Measurements from ENCODE around the gene MMP14.
"Not testable (repeated sequence)": the region's sequence is repeated elsewhere in the genome, so short reads cannot be mapped to it uniquely, and the experiment has no call there.

The MMP14 gene

DNA sequence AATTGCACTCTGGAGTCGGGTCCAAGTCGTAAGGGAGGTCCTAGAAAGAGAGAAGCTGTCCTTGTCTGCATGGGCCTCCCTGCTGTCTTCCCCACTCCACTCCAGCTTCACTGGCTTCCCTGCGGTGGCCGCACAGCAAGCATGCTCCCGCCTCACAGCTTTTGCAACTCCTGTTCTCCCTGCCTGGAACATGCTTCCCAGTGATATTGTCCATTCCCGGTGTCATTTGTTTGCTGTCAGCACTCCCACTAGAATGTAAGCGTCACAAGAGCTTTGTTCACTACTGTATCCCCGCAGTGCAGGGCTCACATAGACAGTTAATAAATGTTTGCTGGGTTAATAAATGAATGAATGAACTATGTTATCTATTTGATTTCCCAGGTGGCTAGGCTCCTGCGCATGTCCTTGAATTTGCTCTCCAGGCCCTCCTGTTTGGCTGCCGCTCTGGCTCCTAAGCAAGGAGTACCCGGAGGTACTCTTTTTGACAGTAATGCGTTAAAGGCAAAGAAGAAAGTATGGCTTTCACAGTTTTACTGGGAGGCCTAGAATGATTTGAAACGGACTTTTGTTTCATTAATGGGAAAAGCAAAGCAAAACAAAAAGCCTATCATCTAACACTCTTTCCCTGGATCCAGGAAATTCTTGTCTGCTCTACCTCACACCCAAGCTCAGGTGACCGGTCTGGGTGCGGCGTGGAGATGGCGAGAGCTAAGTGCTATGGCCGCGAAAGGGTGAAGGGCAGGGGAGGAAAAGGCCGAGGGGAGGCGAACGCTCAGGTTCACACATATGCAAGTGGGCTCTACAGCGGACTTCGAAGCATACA is 15.0 kb upstream of the MMP14 start:
- Histone ChIP-seq H2AFZ (ENCODE audit: low read depth, low read length) (no peak overlapping the region), H3K4me1 (ENCODE audit: insufficient read depth, low read length) (peaks cover 2% of the 10 kb centered on the region), H3K4me3 (ENCODE audit: low read length) (no peak overlapping the region), H3K36me3 (ENCODE audit: insufficient read depth, low read length) (no peaks in the 10 kb centered on the region), H3K27me3 (ENCODE audit: insufficient read depth, low read length) (peaks cover 3% of the 10 kb centered on the region), H3K9me3 (ENCODE audit: low read length) (no peaks in the 10 kb centered on the region)

DNA sequence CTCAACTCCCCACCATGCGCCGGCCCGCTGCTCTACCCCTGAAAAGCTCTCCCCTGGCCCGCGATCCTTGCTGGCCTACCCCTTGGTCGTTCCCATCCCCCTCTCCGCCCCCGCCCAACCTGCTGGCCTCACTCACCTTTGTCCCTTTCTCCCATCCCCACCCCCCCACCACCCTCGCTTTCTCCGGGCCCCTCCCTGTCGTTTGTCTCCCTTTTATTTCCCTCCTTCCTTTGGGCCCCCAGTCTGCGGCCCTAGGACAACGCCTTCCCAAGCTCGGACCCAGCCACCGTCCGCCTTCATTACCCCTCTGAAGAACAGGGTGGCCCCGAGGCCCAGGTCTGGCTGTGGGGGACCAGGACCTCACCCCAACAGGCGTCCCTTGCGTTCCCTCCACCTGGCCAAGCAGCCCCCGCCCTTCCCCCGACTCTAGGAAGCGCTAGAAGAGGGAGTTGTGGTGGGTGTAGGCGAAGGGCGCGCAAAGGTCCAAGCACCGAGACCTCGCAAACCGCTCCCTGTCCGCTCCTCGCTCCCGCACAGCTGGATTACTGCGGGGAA is 14.3 kb upstream of the MMP14 start:
- no peaks in the 10 kb centered on the region for H3K36me3 ChIP-seq (ENCODE audit: insufficient read depth, low read length)
- no peaks in the 10 kb centered on the region for H3K9me3 ChIP-seq (ENCODE audit: low read length)
- H3K27me3 ChIP-seq (ENCODE audit: insufficient read depth, low read length) = peaks cover 3% of the 10 kb centered on the region
- H3K4me1 ChIP-seq (ENCODE audit: insufficient read depth, low read length) = peaks cover 2% of the 10 kb centered on the region
- no peak overlapping the region for H2AFZ ChIP-seq (ENCODE audit: low read depth, low read length)
- no peak overlapping the region for H3K4me3 ChIP-seq (ENCODE audit: low read length)

DNA sequence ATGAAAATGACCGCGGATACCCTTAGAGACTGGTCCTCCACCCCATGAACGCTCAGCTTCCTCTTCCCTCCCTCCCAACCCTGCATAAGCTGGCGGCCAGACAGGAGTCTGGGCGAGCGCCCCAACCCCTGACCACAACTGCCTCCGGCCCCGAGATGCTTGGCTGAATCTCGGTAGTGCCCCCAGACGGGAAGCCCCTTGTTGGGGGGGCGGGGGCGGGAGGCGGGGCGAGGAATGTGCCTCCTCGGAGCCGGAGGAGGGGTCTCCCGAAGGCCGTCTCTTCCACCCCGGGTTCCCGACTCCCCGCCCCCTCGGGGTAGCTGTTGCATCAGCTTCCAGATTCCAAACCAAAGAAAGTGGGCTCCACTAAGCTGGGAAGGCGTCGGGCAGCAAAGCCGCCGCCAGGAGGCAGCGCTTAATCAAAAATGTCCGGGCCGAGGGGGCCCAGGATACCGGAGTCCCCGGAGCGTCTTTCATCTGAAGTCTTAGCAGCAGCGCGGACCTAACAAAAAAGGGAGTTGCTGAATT is 13.8 kb upstream of the MMP14 start:
- H3K36me3 ChIP-seq (ENCODE audit: insufficient read depth, low read length) = no peaks in the 10 kb centered on the region
- no peaks in the 10 kb centered on the region for H3K9me3 ChIP-seq (ENCODE audit: low read length)
- peaks cover 2% of the 10 kb centered on the region for H3K4me1 ChIP-seq (ENCODE audit: insufficient read depth, low read length)
- H3K4me3 ChIP-seq (ENCODE audit: low read length) = no peak overlapping the region
- no peak overlapping the region for H2AFZ ChIP-seq (ENCODE audit: low read depth, low read length)
- peaks cover 3% of the 10 kb centered on the region for H3K27me3 ChIP-seq (ENCODE audit: insufficient read depth, low read length)

DNA sequence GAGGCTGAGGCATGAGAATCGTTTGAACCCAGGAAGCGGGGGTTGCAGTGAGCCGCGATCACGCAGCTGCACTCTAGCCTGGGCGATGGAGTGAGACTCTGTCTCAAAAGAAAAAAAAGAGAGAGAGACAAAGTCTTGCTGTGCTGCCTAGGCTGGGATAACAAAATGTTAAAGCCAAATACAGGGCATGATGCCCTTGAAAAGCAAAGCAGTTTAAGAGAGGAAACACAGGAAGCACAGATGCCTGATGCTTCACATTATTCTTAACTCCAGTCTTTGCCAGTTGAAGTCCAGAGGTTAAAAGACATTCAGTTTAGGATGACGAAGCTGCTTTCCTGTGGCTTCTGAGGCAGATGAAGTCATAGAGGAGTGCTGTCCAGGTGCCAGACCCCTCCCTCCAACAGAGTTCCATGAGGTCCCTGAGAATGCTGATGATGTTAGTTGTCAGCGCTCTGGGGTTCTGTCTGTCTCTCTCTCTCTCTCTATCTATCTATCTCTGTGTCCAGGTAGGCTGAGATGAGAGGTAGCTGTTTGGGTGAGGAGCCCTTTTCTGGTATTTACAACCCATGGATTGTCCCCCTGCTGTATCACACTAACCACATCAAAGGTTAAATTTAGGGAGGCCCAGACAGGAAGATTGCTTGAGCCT is 11.6 kb upstream of the MMP14 start:
- Histone ChIP-seq H3K36me3 (ENCODE audit: insufficient read depth, low read length) (no peaks in the 10 kb centered on the region), H3K4me1 (ENCODE audit: insufficient read depth, low read length) (peaks cover 2% of the 10 kb centered on the region), H3K9me3 (ENCODE audit: low read length) (no peaks in the 10 kb centered on the region), H3K27me3 (ENCODE audit: insufficient read depth, low read length) (no peaks in the 10 kb centered on the region), H2AFZ (ENCODE audit: low read depth, low read length) (peak overlapping the region; percentile 15), H3K4me3 (ENCODE audit: low read length) (no peak overlapping the region)

DNA sequence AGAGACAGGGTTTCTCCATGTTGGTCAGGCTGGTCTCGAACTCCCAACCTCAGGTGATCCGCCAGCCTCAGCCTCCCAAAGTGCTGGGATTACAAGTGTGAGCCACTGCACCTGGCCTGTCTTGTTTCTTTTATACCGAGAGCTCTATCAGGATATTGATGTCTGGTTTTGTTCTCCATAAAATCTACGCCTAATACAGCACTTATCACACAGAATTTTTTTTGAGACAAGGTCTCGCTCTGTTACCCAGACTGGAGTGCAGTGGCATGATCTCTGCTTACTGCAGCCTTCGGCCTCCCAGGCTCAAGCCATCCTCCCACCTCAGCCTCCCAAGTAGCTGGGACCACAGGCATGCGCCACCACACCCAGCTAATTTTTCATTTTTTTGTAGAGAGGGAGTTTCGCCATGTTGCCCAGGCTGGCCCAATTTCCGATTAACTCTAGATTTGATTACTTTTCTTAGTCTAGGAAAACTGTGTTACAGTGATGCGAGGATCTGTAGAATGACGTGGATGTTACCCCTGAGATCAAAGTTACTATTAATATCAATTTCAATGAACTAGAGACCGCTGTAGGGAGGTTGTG is 7.2 kb upstream of the MMP14 start:
- not testable (repeated sequence) for H3K4me1 ChIP-seq (ENCODE audit: insufficient read depth, low read length); H3K9me3 ChIP-seq (ENCODE audit: low read length); H3K27me3 ChIP-seq (ENCODE audit: insufficient read depth, low read length)
- Histone ChIP-seq H3K36me3 (ENCODE audit: insufficient read depth, low read length) (peaks cover 14% of the 10 kb centered on the region), H2AFZ (ENCODE audit: low read depth, low read length) (peak overlapping the region; percentile 89), H3K4me3 (ENCODE audit: low read length) (peak overlapping the region; percentile 94)

DNA sequence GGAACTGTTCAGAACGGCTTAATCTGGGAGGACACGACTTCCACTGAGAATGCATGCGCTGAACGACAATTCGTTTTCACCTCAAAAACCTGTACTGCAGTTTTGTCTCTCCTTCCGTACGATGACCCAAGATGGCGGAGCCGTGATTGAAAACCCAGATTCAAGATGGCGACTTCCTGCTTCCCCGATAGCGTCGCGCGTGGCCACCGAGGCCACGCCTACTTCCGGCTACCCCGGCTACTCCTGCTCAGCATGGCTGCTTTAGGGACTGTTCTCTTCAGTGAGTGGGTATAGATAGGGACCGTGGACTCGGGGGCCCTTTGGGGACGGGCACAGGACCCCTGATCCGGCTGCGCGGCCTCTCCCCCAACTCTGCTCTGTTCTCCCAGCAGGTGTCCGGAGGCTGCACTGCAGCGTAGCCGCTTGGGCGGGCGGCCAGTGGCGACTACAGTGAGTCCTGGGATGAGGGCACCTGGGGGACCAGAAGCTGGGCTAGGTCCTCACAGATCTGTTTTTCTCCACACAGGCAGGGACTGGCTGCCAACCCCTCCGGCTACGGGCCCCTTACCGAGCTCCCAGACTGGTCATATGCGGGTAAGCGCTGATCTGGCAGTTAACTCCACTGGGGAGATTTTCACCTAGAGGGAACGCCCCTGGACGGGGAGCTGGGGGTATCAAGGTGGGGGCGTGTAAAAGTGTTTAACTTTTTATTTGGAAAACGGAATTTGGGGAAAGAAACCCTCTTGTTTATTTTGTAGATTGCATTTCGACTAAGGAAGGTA is 6.5 kb upstream of the MMP14 start, which contains the start of gene MRPL52:
Gene MRPL52, plus strand, starts transcription at position 227 of the 782 bp plus-strand sequence. Its CDS starts 26 bp downstream, at position 253.
- peaks cover 7% of the 10 kb centered on the region for H3K4me1 ChIP-seq (ENCODE audit: insufficient read depth, low read length)
- H3K27me3 ChIP-seq (ENCODE audit: insufficient read depth, low read length) = no peaks in the 10 kb centered on the region
- peak within 1 kb of the TSS; percentile 94 for H3K4me3 ChIP-seq (ENCODE audit: low read length)
- H2AFZ ChIP-seq (ENCODE audit: low read depth, low read length) = peak within 1 kb of the TSS; percentile 89
- H3K36me3 ChIP-seq (ENCODE audit: insufficient read depth, low read length) = peaks cover 20% of the 10 kb centered on the region
- no peaks in the 10 kb centered on the region for H3K9me3 ChIP-seq (ENCODE audit: low read length)

DNA sequence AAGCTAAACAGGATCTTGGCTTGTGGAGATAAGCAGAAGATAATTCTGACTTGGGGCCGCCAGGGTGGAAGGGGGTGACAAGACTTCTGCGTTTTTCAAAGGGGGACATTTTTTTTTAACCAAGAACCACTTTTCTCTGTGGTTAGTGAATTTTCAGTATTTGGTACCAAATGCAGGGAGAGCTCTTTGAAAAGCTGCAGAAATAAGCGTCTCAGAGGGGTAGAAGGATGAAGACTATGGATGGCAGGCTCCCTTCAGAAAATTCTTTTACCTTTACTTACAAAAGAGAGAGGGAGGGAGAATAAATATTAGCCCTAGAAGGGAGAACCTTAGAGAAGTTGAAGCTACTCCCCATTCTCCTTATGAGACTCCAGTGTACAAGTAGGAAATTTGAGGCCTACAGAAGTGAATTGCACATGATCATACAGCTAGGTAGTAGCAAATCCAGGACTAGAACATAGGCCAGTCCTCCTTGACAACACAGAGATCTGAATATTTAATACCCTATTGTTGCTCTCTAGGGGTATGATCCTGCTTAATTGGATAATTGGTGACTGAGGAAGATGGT is 5.9 kb upstream of the MMP14 start:
- Histone ChIP-seq H3K27me3 (ENCODE audit: insufficient read depth, low read length) (no peaks in the 10 kb centered on the region), H3K4me3 (ENCODE audit: low read length) (peak overlapping the region; percentile 94), H3K9me3 (ENCODE audit: low read length) (no peaks in the 10 kb centered on the region), H3K36me3 (ENCODE audit: insufficient read depth, low read length) (peaks cover 26% of the 10 kb centered on the region), H2AFZ (ENCODE audit: low read depth, low read length) (peak overlapping the region; percentile 89), H3K4me1 (ENCODE audit: insufficient read depth, low read length) (peaks cover 6% of the 10 kb centered on the region)

DNA sequence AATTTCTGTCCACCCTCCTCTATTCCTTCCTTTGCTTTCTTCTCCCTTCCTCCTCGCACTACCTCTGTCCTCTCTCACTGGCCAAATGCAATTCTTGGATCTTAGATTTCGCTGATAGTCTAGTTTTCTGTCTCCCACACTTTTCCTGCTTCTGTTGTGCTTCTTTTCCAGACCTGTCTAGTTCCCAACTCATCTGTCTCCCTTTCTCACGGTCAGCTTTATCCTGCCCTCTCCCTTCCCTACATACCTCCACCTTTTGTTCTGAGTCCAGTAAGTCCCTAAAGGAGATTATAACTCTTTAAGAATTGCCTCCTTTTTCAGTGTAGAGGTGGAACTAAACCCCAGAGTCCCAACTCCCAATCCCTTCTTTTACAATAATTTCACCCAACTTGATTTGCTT is 880 bp upstream of the MMP14 start:
- no peaks in the 10 kb centered on the region for H3K27me3 ChIP-seq (ENCODE audit: insufficient read depth, low read length)
- no peak overlapping the region for H3K4me3 ChIP-seq (ENCODE audit: low read length)
- peaks cover 4% of the 10 kb centered on the region for H3K4me1 ChIP-seq (ENCODE audit: insufficient read depth, low read length)
- H3K9me3 ChIP-seq (ENCODE audit: low read length) = no peaks in the 10 kb centered on the region
- H3K36me3 ChIP-seq (ENCODE audit: insufficient read depth, low read length) = peaks cover 26% of the 10 kb centered on the region
- no peak overlapping the region for H2AFZ ChIP-seq (ENCODE audit: low read depth, low read length)

DNA sequence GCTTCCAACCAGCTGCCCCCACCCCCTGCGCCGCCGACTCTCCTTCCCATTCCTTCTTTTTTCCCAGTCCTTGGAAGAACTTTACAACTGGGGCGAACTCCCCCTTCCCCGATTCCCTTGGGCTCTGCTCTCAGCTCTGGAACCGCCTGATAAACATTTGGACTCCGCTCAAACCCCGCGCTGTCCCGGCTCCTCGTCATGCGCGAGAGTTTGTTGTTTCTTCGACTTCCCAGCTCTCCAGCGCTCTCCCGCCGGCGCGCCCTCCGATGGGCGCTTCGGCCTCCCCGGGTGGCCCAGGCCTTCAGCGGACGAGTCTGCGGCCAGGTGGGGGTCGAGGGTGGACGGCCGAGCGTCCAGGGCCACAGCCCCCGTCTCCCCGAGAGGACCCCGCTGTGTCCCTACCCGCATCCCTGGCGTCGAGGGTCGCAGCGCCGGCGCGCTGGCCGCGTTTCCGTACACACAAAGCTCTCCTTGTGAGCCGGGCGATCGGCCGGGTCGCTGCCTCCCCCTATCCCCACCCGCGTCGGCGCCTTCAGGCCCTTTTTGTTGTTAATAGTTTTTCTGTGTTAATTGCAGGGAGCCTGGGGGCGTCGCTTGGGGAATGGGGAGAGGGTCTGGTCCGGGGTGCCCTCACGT is 847 bp downstream of the MMP14 start:
- Histone ChIP-seq H3K4me1 (ENCODE audit: insufficient read depth, low read length) (no peaks in the 10 kb centered on the region), H3K9me3 (ENCODE audit: low read length) (no peaks in the 10 kb centered on the region), H3K36me3 (ENCODE audit: insufficient read depth, low read length) (peaks cover 24% of the 10 kb centered on the region), H2AFZ (ENCODE audit: low read depth, low read length) (no peak overlapping the region), H3K4me3 (ENCODE audit: low read length) (no peak overlapping the region), H3K27me3 (ENCODE audit: insufficient read depth, low read length) (no peaks in the 10 kb centered on the region)

DNA sequence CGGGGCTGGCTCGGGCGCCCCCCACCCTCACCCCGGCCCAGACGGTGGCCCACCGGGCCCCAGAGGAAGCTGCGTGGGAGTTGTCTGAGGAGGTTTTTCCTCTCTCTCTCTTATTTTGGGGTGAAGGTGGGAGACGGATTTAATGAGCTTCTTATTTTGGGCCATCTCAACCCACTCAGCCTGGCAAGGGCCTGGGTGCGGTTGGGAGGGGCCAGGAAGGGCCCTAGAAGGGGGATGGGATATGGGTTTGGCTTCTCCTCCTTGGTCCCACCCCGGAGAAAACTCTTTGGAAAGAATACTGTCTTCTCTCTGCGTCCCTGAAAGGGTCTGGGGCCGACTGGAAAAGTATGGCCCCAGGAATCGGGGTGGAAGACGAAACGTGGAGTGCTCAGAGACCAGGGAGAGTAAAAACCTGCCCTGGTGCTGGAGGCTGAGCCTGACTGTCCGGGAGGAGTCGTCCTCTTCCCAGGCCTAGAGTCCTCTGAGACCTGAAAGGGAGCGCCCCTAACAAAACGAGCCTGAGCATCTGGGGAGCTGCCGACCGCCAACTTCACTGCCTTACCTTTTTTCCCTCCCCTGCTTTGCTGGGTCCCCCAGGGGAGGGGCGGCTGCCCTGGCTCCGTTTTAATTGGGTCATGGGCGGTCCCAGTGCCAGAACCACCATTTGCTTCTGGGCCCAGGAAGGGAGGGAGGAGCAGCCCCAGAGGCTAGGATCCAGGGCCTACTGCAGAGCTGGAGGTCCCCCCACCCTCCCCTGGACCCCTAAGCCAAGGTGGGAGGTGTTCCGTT is 1.6 kb downstream of the MMP14 start:
- H3K27me3 ChIP-seq (ENCODE audit: insufficient read depth, low read length) = no peaks in the 10 kb centered on the region
- H3K4me1 ChIP-seq (ENCODE audit: insufficient read depth, low read length) = no peaks in the 10 kb centered on the region
- H2AFZ ChIP-seq (ENCODE audit: low read depth, low read length) = no peak overlapping the region
- H3K36me3 ChIP-seq (ENCODE audit: insufficient read depth, low read length) = peaks cover 24% of the 10 kb centered on the region
- H3K9me3 ChIP-seq (ENCODE audit: low read length) = no peaks in the 10 kb centered on the region
- H3K4me3 ChIP-seq (ENCODE audit: low read length) = no peak overlapping the region

DNA sequence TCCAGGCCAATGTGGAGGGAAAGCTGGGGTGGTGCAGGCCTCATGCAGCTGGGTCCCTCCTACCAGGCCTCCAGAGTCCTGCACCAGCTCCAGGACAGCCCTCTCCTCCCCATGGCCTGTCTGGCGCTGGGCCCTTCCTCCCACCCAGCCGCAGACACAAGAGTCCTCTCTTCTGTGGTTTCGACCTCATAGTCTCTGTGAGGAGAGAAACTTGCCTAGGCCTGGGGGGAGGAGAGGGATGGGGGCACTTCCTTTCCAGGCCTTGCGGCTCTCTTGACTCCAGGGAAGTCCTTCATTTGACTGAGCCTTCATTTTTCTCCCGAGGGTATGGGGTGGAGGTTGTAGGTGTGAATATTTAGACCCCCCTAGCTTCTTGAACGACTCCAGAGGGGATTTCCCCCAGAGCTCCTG is 2.3 kb downstream of the MMP14 start:
- Histone ChIP-seq H3K36me3 (ENCODE audit: insufficient read depth, low read length) (peaks cover 18% of the 10 kb centered on the region), H3K4me1 (ENCODE audit: insufficient read depth, low read length) (no peaks in the 10 kb centered on the region), H3K9me3 (ENCODE audit: low read length) (no peaks in the 10 kb centered on the region), H3K27me3 (ENCODE audit: insufficient read depth, low read length) (no peaks in the 10 kb centered on the region), H2AFZ (ENCODE audit: low read depth, low read length) (no peak overlapping the region), H3K4me3 (ENCODE audit: low read length) (no peak overlapping the region)
